Measurements from ENCODE around the gene METTL18.
"Not testable (repeated sequence)": the region's sequence is repeated elsewhere in the genome, so short reads cannot be mapped to it uniquely, and the experiment has no call there.

Gene METTL18

GRCh38 chr1:169794530-169795416 is at the start of gene METTL18:
TSS of gene METTL18 (minus strand) at chr1:169794907. CDS start at chr1:169793695, 1,212 bp downstream.
- DNase-seq: peak; percentile 96

GRCh38 chr1:169838942-169839341 is 44.2 kb upstream of the METTL18 start:
- DNase-seq: no peak

GRCh38 chr1:169836198-169836597 is 41.5 kb upstream of the METTL18 start:
- no peak for DNase-seq

GRCh38 chr1:169835647-169836046 is 40.9 kb upstream of the METTL18 start:
- DNase-seq: no peak

- DNase-seq: no peak
These were observed 40.2 kb upstream of the METTL18 start for GRCh38 chr1:169834869-169835268.

GRCh38 chr1:169833179-169833901 is 38.6 kb upstream of the METTL18 start:
- DNase-seq: no peak

- DNase-seq: no peak
These were observed 35.0 kb upstream of the METTL18 start for GRCh38 chr1:169829671-169830070.

- no peak for DNase-seq
These were observed 29.4 kb upstream of the METTL18 start for GRCh38 chr1:169824153-169824552.

- no peak for DNase-seq
These were observed 26.8 kb upstream of the METTL18 start for GRCh38 chr1:169821500-169821899.

- no peak for DNase-seq
These were observed 21.9 kb upstream of the METTL18 start for GRCh38 chr1:169816617-169817016.

GRCh38 chr1:169814265-169814664 is 19.6 kb upstream of the METTL18 start:
- DNase-seq: no peak

GRCh38 chr1:169812131-169812530 is 17.4 kb upstream of the METTL18 start:
- DNase-seq: no peak

- DNase-seq: not testable (repeated sequence)
These were observed 16.8 kb upstream of the METTL18 start for GRCh38 chr1:169811418-169812035.

GRCh38 chr1:169809370-169810095 is 14.8 kb upstream of the METTL18 start:
- DNase-seq: peak; percentile 32

GRCh38 chr1:169804941-169805340 is 10.2 kb upstream of the METTL18 start:
- DNase-seq: no peak

GRCh38 chr1:169802888-169803287 is 8.2 kb upstream of the METTL18 start:
- no peak for DNase-seq

GRCh38 chr1:169797281-169797680 is 2.6 kb upstream of the METTL18 start:
- DNase-seq: no peak

GRCh38 chr1:169796274-169796810 is 1.6 kb upstream of the METTL18 start:
- DNase-seq: no peak

- DNase-seq: peak; percentile 17
These were observed 980 bp upstream of the METTL18 start for GRCh38 chr1:169795687-169796086.

- no peak for DNase-seq
These were observed 977 bp downstream of the METTL18 start for GRCh38 chr1:169793730-169794129.

GRCh38 chr1:169788402-169788801 is 6.3 kb downstream of the METTL18 start:
- DNase-seq: no peak

- DNase-seq: no peak
These were observed 7.7 kb downstream of the METTL18 start for GRCh38 chr1:169786974-169787373.

GRCh38 chr1:169785267-169785666 is 9.4 kb downstream of the METTL18 start:
- DNase-seq: no peak
